Esophagus muscularis mucosa (tissue), 4 donors: ENCODE results near the gene LRRC3C.

Experiments used
- CTCF ChIP-seq, 3 experiments: fragments of 200-600 bp in 2 of 3; fragments of 450-650 bp in 1 of 3; sonication (generic) in 2 of 3; IDR thresholded peaks; one replicate each; pipeline ENCODE4 v1.5.1; 2017 to 2019; ENCODE audit warnings: antibody characterized with exemption in 3 of 3, mild to moderate bottlenecking in 2 of 3, moderate library complexity in 1 of 3
- EP300 ChIP-seq: sonication (generic); formaldehyde crosslinking; IDR thresholded peaks from one replicate; pipeline ENCODE4 v1.6.1; 2017; ENCODE audit warnings: antibody characterized with exemption
- POLR2A ChIP-seq: fragments of 450-650 bp; IDR thresholded peaks from one replicate; pipeline ENCODE4 v1.6.1; 2017; ENCODE audit warnings: antibody characterized with exemption, moderate library complexity, mild to moderate bottlenecking, low read depth
- POLR2AphosphoS5 ChIP-seq, 2 donors: sonication (generic); formaldehyde crosslinking; IDR thresholded peaks; one replicate each; pipeline ENCODE4 v1.6.1; 2017; ENCODE audit warnings: antibody characterized with exemption in 2 of 2

DNA sequence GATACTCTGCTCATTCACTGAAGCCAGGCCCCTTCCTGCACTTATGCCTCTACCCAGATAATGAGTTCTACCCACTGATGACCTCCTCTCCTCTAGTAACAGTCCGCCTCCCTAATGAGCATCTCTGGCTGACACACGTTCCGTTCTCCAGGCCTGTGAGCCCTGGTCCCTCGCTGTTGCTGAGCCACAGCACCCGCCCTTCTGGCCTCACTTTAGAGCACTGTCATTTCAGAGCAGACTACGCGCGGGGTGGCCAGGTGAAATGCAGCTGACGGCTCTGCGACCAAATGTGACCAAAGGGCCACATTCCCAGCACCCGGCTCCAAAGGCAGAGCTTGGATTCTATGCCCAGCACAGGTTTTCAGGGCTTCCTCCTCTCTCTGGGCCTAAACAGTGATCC lies 66.9 kb downstream of the LRRC3C start:
- TF ChIP-seq CTCF (IDR thresholded peaks at IDR 0.05) (no peak), POLR2A (no peak), POLR2AphosphoS5 (IDR thresholded peaks at IDR 0.05) (no peak), EP300 (no peak)
